GM19467 (cell line): ENCODE results near the gene RMI1.

ENCODE experiments used
- ATAC-seq: cut with Tn5 transposase; IDR thresholded peaks from one replicate; pipeline ENCODE4 v1.9.1; 2021; ENCODE audit warnings: mild to moderate bottlenecking, moderate library complexity; ENCODE audit not compliant: unreplicated experiment

Gene RMI1

DNA sequence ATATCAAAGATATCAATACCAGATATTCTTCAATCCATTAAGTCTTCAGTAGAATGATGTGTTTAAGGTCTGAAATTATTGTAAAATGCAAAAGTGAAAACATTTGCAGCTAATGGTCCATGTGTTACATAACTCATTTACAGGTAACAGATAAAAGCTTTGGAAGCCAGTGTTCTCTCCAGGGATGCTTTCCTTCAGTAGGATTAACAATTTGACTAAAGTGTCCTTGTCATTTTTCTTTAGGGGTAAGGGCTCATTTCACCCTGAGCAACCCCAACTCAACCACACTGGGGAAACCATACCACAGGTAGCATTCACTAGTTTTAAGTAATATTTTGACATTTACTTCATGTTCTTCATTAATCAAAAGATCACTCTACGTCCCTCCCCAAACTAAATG lies 13.5 kb upstream of the RMI1 start:
- ATAC-seq = no peak

DNA sequence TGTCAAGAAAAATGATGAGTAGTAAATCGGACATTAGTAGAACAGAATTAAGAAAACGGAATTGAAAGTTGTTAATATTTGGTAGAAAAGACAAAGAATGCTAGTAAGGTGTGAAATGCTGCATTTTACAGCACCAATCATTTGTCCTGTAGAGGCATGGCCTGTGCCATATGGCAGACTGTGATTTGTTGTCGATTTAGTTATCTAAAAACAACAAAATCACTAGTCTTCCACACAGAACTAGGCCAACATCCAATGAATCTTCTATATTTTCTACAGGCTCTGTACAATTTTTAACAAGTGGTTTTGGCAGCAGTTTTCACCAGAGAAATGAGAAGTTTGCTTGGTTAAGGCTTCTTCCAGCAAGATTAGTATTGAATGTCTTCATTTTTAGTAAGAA lies 11.0 kb upstream of the RMI1 start:
- ATAC-seq = no peak

DNA sequence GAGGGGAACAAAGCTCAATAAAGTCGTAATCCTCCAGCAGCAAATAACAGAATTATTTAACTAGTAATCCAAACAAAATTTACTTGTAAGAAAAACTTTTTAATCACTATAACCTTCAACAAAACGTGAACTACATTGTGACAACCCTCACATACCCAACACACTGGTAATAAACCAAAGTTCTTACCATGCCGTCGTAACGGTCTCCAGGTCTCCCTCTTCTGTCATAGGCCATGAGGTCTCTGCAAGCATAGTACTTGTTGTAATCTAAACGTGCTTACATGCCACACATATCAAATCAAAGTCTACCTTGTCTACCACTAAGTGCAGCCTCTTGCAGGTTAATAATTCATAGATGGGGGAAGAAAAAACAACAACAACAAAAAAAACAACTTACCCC lies 9.1 kb upstream of the RMI1 start:
- ATAC-seq = no peak

DNA sequence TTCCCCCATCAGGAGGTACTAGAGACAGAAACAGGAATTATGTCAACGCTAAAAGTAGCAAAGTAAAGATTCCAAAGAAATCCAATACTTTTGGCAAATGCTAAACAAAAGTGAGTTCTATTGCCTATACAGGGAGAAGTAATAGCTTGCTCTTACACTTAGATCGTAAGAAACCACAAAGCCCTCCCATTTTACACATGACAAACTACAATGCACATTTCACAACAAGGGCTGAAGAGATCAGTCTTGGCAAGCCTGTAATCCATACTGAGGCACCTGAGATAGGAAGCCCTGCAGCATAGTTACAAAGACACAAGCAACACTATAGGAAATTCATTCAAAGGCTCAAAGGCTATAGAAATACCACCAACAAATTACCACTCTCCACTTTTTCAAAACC lies 8.3 kb upstream of the RMI1 start:
- no peak for ATAC-seq

DNA sequence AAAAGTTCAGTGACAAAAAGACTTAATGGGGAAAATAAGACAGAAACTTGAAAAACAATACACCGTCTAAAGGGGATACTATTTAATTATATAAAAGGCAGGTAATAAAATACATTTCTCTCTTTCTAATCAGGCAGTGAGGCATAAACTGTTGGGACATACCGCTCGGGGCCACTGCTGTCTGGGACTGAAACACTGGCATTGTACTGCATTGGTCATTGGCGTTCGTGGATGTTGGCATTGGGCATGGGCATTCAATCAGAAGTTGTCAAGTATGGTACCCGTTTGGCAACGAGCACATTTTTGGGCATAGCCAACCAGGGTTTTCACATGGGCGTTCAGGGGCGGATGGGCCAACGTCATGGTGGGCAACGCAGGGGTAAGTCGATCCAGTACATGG lies 5.3 kb upstream of the RMI1 start:
- ATAC-seq = no peak

DNA sequence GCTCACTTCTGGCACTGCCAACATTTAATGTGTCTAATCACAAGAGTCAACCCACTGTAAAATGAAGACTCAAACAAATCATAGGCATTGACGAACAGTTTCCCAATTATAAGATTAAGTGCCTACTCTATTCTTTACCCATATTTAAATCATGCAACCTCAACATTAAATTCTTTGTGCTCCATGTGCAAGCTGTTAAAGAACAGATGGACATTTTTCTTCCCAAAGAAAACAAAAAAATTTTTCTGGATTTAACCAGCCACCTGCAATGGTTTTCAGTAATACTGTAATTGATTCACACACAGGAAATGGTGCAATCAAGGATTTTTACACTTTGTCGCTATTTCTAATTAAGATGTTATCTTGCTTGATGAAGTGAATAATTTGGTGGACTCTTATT lies 4.2 kb upstream of the RMI1 start:
- ATAC-seq = no peak

DNA sequence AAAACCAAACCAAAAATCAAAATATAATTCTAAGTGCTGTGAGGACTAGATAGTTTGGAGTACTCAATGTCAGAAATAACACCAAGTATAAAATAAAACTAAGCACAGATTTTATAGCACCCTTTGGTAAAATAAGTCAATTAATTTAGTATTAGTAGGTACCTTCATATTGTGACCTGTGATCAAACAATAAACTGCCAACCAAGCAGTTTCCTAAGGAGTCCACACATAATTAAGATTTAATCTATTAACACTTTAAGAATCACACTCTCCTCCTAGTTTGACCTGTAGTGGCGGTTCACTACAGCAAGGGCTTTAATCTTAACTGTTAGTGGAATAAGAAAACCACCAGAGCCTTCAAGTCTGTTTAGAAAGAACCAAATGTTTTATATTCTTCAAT lies 3.4 kb upstream of the RMI1 start:
- no peak for ATAC-seq

DNA sequence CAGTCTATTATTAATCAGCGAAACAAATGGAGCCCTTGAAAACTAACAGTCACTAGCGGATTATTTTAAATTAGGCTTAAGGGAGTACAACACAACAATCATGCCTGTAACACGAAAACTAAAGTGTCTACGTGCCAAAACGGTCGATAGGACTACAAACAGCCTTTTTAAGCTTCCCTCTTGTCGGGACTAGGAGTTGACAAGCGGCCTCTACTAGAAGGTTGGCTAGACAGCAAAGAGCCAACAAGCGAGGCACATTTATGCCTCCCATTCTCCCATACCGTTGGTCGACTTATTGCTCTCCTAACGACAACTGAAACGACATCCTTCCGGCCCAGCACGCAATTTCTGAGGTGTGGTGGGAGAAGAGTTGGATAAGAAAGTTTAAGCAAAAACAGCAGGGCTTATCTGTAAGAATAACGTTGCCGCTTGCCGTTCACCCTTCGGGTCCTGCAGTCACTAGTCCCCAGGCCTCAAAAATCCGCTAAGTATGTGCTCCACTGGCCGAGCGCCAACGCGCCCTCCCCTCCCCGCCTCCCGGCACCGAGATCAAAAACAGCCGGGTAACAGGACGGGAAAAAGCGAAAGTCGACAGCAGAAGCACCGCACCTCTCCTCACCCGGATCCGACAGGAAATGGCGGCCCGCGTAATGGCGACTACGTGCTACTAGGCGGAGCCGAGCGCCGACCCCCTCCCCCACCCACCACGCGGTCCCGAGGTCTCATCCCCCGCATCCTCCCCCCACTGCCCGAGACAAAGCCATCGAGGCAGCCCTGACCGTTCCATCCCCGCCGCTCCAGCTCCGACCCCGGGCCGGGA lies 1.4 kb upstream of the RMI1 start:
- peak; percentile 30 for ATAC-seq

DNA sequence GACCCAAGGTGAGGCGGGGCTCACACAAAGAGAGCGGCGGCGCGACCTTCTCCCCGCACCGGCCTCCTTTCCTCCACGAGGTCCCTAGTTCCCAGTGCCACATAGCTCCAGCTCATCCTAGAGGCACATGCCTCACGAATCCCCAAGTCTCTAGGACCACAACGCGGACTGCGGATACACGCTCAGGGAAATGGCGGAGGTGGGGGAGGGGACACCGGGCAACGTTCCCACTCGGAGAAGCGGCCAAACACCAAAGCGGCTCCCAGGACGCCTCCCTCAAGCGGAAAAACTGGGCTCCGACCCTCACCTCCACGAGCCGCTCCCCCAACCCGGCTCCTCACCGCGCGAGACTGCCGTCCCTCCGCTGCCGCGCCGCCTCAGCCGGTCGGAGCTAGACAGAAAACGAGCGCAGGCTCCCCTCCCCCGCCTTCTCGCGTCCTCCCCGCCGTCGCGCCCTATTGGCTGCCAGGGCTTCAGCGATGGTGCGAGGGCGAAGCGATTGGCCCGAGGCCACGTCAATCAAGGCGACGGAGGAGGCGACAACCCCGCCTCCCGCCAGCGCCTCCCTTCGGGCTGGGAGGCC lies 702 bp upstream of the RMI1 start, which contains the start of gene HNRNPK:
HNRNPK (minus strand) TSS at position 404 of the 583 bp plus-strand sequence. CDS start 1,963 bp downstream, outside the sequence.
- ATAC-seq = peak; percentile 82

DNA sequence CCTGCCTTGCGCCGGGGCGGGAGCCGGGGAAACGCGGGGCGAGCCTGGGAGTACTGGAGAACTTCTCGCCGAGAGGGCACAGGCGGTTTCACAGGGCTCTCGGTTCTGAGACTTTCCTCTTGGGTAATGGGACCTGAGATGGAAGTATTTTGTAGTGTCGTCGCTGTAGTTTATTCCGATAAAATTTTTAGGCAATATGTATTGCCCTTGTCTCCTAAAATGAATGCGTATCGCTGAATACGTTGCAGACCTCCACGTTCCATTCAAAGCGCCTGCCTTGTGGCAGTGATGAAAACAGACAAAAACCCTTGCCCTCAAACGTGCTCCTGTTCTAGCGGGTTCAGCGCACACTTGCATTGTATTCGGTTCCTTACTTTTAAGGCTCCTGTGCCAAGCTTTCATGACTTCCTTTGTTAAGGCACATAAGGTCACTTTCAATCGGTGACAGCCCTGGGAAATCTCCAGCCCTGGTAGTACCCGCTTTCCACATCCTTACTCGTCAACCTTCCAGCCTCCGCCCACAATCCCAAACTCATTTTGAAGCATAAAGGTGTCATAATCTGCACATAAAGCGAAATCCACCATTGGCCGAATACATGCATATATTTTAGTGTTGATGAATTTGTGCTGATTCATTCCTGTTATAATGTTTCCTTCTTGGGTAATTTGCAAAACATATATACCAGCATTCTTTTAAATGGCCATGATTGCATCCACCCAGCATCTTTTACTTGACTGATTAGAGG lies 694 bp downstream of the RMI1 start:
- ATAC-seq = no peak

DNA sequence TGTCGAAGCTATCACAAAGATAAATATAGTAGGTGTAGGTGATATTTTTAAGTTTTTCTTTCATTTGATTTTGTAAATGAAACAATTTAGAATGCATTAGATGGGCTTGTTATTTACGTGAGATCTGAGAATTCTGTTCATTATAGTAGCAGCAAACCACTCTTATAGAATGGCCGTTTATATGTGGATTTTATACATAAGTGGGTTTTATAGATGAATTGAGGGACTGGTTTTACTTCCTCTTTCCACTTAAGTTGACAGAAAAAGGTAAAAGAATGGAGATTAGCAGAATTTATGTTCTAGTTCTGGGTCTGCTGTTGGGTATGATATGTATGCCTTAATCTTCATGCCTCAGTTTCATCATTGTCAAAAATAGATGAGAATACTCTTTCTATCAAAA lies 5.6 kb downstream of the RMI1 start:
- ATAC-seq = no peak

DNA sequence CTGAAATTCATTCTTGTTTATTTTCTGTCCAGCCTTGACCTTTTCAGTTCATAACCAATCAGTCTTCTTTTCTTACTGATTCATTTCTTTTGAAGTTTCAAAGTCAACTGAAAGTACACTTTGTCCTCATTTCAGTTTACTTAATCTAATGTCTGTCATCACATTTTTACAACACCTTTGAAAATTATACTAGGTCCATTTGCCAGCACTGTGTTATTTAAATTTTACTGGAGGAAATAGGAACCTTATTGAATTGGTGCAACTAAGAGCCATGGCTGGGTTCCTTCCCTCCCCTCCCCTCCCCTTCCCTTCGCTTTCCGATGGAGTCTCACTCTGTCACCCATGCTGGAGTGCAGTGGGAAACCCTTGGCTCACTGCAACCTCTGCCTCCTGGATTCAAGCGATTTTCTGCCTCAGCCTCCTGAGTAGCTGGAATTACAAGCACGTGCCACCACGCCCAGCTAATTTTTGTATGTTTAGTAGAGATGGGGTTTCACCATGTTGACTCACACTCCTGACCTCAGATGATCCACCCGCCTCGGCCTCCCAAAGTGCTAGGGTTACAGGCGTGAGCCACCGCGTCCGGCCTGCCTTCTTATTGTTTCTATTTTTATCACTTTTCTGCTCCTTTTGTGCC lies 6.3 kb downstream of the RMI1 start:
- ATAC-seq = no peak

DNA sequence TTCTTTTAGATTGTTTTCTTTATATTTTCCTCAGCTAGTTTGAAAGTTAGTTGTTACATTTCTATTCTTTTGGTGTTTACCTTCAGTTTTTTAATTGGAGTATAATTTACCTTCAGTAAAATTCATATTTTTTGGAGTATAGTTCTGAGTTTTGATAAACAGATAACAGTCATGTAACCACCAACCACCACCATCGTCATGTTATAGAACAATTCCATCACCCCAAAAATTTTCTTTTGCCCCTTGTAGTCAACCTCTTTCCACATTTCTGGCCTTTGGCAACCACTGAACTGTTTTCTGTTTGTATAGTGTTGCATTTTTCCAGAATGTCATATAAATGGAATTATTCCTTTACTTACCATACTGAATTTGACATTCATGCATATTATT lies 6.8 kb downstream of the RMI1 start:
- ATAC-seq = no peak

DNA sequence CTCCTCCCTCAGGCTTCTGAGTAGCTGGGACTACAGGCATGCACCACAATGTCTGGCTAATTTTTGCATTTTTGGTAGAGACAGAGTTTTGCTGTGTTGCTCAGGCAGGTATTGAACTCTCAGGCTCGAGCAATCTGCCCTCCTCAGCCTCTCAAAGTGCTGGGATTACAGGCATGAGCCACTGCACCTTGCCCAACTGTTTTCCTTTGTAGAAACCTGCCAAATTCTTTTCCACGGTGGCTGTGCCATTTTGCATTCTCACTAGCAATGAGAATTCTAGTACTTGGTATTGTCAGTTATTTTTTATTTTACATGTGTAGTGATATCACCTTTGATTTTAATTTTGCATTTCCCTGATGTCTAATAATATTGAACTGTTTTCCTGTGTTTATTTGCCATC lies 7.8 kb downstream of the RMI1 start:
- no peak for ATAC-seq

DNA sequence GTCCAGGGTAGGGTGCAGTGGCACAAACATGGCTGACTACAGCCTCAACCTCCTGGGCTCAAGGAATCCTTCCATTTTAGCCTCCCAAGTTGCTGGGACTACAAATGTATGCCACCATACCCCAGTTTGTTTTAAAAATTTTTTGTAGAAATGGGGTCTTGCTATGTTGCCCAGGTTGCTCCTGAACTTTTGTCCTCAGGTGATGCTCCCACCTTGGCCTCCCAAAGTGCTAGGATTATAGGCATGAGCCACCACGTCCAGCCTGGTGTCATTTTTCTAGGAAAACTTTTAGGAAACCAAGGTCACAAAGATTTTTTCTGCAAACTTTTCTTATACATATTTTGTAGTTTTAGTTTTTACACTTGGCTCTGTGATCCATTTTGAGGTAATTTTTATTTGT lies 10.8 kb downstream of the RMI1 start:
- no peak for ATAC-seq

DNA sequence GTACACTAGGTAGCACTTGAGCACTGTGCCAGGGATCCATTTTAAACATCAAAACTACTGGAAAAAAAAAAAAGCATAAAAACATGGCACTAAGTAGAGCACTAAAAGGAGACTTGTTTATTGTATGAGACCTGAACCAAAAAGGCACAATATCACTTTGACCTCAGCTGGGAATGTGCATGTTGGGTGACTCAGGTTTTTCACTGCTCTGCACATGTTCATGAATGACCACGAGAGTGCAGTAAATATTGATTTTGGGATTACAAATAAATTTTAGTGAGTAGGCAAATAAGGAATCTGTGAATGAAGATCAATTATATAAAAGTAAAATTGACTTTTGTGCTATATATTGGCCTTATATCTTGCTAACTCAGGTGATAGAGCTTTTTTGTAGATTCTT lies 11.8 kb downstream of the RMI1 start:
- no peak for ATAC-seq

DNA sequence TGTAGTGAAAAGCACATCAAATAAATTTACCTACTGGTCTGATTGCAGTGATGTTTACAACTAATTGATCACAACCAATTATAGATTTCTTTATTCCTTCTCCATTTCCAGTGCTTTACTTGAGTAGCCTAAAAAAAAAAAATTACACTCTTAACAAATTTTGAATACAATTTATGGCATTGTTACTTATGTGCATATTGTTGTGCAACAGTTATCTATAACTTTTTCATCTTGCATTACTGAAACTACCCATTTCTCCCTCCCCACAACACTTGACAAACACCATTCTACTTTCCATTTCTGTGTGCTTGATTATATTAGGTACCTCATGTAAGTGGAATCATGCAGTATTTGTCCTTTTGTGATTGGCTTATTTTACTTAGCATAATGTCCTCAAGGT lies 12.3 kb downstream of the RMI1 start:
- ATAC-seq = no peak

DNA sequence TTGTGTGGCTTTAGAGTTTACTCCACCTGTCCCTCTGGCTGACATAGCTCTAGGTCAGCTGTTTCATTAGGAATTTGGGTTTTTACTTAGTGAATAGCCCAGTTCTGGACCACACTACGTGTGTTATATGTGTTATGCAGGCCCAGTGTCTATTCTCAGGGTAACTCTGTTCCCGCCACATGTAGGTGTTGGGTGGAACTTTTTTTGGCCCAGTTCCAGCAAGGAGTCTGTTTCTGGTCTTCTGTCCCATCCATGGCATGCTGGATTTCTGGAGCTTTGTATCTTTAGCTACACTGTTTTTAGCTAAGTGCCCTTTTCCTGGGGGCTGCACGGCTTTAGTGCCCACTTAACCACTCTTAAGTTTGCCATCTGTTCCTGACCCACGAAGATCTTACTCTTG lies 15.5 kb downstream of the RMI1 start:
- ATAC-seq = no peak

DNA sequence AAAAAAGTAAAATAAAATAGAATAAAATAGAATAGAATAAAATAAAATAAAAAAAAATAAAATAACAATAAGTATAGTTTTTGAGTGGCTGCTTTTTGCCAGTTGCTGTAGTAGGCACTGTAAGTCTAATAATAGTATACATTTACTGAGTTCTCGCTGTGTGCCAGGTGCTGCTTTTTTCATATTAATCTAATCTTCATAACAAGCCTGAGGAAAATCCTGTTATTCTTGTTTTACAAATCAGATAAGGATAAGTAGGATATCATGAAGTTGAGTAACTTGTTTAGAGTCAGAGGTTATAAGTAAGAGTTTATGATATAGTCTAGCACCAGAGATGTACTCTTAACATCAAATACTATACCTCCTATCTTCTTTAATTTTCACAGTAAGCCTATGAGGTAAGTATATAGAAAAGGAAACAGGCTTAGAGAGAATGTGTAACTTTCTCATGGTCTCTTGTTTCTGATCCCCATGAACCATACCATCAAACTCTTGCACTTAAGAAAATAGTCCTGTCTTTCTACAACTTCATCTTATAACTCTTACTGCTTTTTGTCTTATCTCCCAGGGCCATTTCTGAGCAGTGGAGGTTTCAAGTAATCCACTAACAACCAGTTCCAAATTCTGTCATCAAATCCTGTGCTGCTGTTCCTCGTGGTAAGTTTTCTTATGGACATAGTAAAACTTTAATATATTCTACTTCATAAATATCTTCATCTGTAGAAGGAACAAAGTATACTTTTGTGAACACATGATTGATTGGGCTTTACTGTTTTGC lies 18.7 kb downstream of the RMI1 start:
- ATAC-seq = no peak

DNA sequence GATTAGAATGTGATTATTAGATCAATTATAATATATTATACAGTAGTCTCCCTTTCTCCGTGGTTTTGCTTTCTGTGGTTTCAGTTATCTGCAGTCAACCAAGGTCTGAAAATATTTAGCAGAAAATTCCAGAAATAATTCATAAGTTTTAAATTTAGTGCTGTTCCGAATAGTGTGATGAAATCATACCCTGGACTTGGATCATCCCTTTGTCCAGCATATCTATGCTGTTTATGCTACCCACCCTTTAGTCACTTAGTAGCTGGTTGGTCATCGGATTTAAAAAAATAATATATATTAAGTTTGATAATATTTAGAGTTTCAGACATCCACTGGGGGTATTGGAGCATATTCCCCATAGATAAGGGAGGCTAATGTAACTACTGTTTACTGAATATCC lies 19.6 kb downstream of the RMI1 start:
- no peak for ATAC-seq

DNA sequence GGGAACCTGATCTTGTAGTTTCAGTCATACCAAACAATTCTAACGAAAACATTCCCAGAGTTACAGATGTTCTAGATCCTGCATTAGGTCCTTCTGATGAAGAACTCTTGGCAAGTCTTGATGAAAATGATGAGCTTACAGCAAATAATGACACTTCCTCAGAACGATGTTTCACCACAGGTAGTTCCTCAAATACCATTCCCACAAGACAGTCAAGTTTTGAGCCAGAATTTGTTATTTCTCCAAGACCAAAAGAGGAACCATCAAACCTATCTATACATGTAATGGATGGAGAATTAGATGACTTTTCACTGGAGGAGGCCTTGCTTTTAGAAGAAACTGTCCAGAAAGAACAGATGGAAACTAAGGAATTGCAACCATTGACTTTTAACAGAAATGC lies 21.0 kb downstream of the RMI1 start:
- no peak for ATAC-seq
